Measurements from ENCODE around the gene CMTM8. TPM values are rescaled to one million over a fixed set of nuclear protein-coding genes. Genes with fewer than 3 reads are reported as not detected.

CMTM8 gene
- total RNA-seq, 2 donors from 2014 or later: 5.8 to 11.6 TPM

GRCh38 chr3:32322311-32322710 is 83.8 kb downstream of the CMTM8 start:
- no peak overlapping the region for H3K4me3 ChIP-seq (ENCODE audit: low read length)
- no peaks in the 10 kb centered on the region for H3K9me3 Mint-ChIP-seq
- TF ChIP-seq CTCF (conservative IDR thresholded peaks at IDR 0.05): no peak
- no peak for DNase-seq
- H3K27ac Mint-ChIP-seq: peak overlapping the region; percentile 93
- H3K27me3 Mint-ChIP-seq (ENCODE audit: insufficient read depth): no peaks in the 10 kb centered on the region
- no peak overlapping the region for H3K27ac ChIP-seq (ENCODE audit: low read depth, low read length)
- H3K4me3 Mint-ChIP-seq: no peak overlapping the region
- H3K9me3 ChIP-seq (ENCODE audit: control insufficient read depth, low read length): no peaks in the 10 kb centered on the region
- no peaks in the 10 kb centered on the region for H3K36me3 Mint-ChIP-seq (ENCODE audit: low read depth)
- peaks cover 50% of the 10 kb centered on the region for H3K4me1 Mint-ChIP-seq
- no peaks in the 10 kb centered on the region for H3K36me3 ChIP-seq (ENCODE audit: control insufficient read depth, insufficient read depth, low read length)
- H3K9ac ChIP-seq (ENCODE audit: extremely low read depth, low read length, poor library complexity, severe bottlenecking): no peak overlapping the region
- 75% methylated on average over 1 of the region's 1 CpG; no CpG with 5 or more reads in 1 of the 2 experiments for WGBS, 2 experiments (ENCODE audit: insufficient coverage in 1 of 2, insufficient read length in 1 of 2)
- peaks cover 19% of the 10 kb centered on the region for H3K4me1 ChIP-seq (ENCODE audit: control insufficient read depth, insufficient read depth, low read length)
- no peaks in the 10 kb centered on the region for H3K27me3 ChIP-seq (ENCODE audit: control insufficient read depth, insufficient read depth, low read length, poor library complexity, severe bottlenecking)

- Histone ChIP-seq H3K9me3 (ENCODE audit: control insufficient read depth, low read length) (no peaks in the 10 kb centered on the region), H3K36me3 (ENCODE audit: control insufficient read depth, insufficient read depth, low read length) (no peaks in the 10 kb centered on the region), H3K4me3 (ENCODE audit: low read length) (no peak overlapping the region), H3K4me1 (ENCODE audit: control insufficient read depth, insufficient read depth, low read length) (peaks cover 19% of the 10 kb centered on the region), H3K27ac (ENCODE audit: low read depth, low read length) (no peak overlapping the region), H3K27me3 (ENCODE audit: control insufficient read depth, insufficient read depth, low read length, poor library complexity, severe bottlenecking) (no peaks in the 10 kb centered on the region), H3K9ac (ENCODE audit: extremely low read depth, low read length, poor library complexity, severe bottlenecking) (no peak overlapping the region)
- Mint-ChIP-seq H3K27me3 (ENCODE audit: insufficient read depth) (no peaks in the 10 kb centered on the region), H3K4me3 (no peak overlapping the region), H3K4me1 (peaks cover 50% of the 10 kb centered on the region), H3K9me3 (no peaks in the 10 kb centered on the region), H3K36me3 (ENCODE audit: low read depth) (no peaks in the 10 kb centered on the region), H3K27ac (no peak overlapping the region)
- TF ChIP-seq CTCF (conservative IDR thresholded peaks at IDR 0.05): no peak
- no peak for DNase-seq
- WGBS, 2 experiments (ENCODE audit: insufficient coverage in 1 of 2, insufficient read length in 1 of 2): 83 to 87% methylated on average over 3 to 4 of the region's 4 CpGs
Observed at GRCh38 chr3:32323604-32324003, 85.1 kb downstream of the CMTM8 start.

- Mint-ChIP-seq H3K4me3 (no peak overlapping the region), H3K4me1 (peaks cover 45% of the 10 kb centered on the region)
Observed at GRCh38 chr3:32325201-32325600, 86.7 kb downstream of the CMTM8 start.

More at GRCh38 chr3:32325201-32325600, 86.7 kb downstream of the CMTM8 start:
- H3K36me3 ChIP-seq (ENCODE audit: control insufficient read depth, insufficient read depth, low read length): no peaks in the 10 kb centered on the region
- peaks cover 19% of the 10 kb centered on the region for H3K4me1 ChIP-seq (ENCODE audit: control insufficient read depth, insufficient read depth, low read length)
- H3K27me3 Mint-ChIP-seq (ENCODE audit: insufficient read depth): no peaks in the 10 kb centered on the region
- peak overlapping the region; percentile 14 for H3K27ac ChIP-seq (ENCODE audit: low read depth, low read length)
- H3K27ac Mint-ChIP-seq: no peak overlapping the region
- H3K36me3 Mint-ChIP-seq (ENCODE audit: low read depth): no peaks in the 10 kb centered on the region
- H3K9me3 Mint-ChIP-seq: no peaks in the 10 kb centered on the region
- no peak for TF ChIP-seq CTCF (conservative IDR thresholded peaks at IDR 0.05)
- no peaks in the 10 kb centered on the region for H3K27me3 ChIP-seq (ENCODE audit: control insufficient read depth, insufficient read depth, low read length, poor library complexity, severe bottlenecking)
- WGBS, 2 experiments (ENCODE audit: insufficient coverage in 1 of 2, insufficient read length in 1 of 2): 67 to 68% methylated on average over 1 to 4 of the region's 4 CpGs
- DNase-seq: no peak
- H3K4me3 ChIP-seq (ENCODE audit: low read length): no peak overlapping the region
- H3K9ac ChIP-seq (ENCODE audit: extremely low read depth, low read length, poor library complexity, severe bottlenecking): no peak overlapping the region
- H3K9me3 ChIP-seq (ENCODE audit: control insufficient read depth, low read length): no peaks in the 10 kb centered on the region
